Bronchial epithelial cell (primary cell): ENCODE data around the gene FAM78B. TPM values are rescaled to one million over a fixed set of nuclear protein-coding genes. Genes with fewer than 3 reads are reported as not detected.

ENCODE experiments used
- DNase-seq: peaks from one replicate; pipeline ENCODE4 v3.0.0-alpha.2; 2010; ENCODE audit warnings: low read depth
- FAIRE-seq: peaks from 2 replicates; lab custom pipeline; 2011; peaks lifted over from hg19 to GRCh38; lab: Jason Lieb, UNC
- H3K27me3 ChIP-seq: 2 replicates; pipeline ENCODE4 v1.5.1; 2011; ENCODE audit warnings: low read length; ENCODE audit not compliant: control insufficient read depth, insufficient read depth
- H3K36me3 ChIP-seq: 2 replicates; pipeline ENCODE4 v1.5.1; 2011; ENCODE audit warnings: low read length; ENCODE audit not compliant: control insufficient read depth, insufficient read depth
- H3K4me3 ChIP-seq: 2 replicates; pipeline ENCODE4 v1.5.1; 2011; ENCODE audit warnings: mild to moderate bottlenecking, low read depth, low read length, control low read depth
- total RNA-seq: library from RNA; depleted of rRNA; stranded (reverse); fragments of >200 nt; gene quantifications from 2 replicates; pipeline ENCODE4 v1.2.1, GENCODE V29; 2014
- TF ChIP-seq, protein P1 (sequence below): IDR thresholded peaks from 2 replicates; pipeline ENCODE4 v1.5.1; 2011; ENCODE audit warnings: mild to moderate bottlenecking, moderate library complexity, low read length, control low read depth, inconsistent platforms; ENCODE audit not compliant: insufficient read depth, severe bottlenecking

FAM78B gene
- total RNA-seq, 1 donor from 2014 or later, result 0.26 TPM

DNA sequence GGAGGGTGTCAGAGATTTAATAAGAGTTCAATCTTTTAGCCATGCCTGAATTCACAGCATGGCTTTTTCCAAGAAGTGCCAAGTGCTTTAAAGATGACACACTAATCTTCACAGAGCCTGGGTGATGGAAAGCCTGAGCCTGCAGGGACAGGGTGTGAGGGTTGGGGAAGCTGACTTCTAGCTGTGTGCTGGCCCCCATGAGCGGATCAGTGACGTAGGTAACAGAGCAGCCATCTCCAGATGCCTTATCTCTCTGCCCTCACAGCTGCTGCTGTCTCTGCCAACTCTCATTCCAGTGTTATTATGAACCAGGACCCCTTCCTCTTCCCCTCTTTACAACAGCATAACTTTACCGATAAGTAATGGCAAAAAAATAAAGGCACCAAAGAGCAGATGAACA is 30.6 kb downstream of the FAM78B start:
- H3K36me3 ChIP-seq, result no peaks in the 10 kb centered on the region
- FAIRE-seq (no peak), DNase-seq (no peak)
- no peaks in the 10 kb centered on the region for H3K27me3 ChIP-seq
- no peak overlapping the region for H3K4me3 ChIP-seq
- TF ChIP-seq, protein P1, sequence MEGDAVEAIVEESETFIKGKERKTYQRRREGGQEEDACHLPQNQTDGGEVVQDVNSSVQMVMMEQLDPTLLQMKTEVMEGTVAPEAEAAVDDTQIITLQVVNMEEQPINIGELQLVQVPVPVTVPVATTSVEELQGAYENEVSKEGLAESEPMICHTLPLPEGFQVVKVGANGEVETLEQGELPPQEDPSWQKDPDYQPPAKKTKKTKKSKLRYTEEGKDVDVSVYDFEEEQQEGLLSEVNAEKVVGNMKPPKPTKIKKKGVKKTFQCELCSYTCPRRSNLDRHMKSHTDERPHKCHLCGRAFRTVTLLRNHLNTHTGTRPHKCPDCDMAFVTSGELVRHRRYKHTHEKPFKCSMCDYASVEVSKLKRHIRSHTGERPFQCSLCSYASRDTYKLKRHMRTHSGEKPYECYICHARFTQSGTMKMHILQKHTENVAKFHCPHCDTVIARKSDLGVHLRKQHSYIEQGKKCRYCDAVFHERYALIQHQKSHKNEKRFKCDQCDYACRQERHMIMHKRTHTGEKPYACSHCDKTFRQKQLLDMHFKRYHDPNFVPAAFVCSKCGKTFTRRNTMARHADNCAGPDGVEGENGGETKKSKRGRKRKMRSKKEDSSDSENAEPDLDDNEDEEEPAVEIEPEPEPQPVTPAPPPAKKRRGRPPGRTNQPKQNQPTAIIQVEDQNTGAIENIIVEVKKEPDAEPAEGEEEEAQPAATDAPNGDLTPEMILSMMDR, result no peak

DNA sequence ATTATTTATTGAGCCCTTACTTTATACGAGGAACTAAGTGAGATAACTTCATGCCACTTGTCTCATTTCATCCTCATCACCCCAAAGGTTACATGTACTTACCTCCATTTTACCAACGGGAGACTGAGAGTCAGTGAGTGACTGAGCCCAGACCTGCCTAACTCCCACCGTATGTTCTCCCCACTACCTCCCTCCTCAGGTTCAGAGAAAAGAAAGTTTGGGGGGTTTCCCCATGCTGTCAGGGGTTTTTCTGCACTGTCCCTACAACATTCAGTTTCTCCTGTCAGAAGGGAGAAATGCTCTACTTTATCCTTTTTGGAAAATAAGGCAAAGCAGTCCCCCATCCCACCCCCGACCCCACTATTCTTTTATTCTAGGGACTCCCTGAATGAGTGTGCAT is 32.9 kb downstream of the FAM78B start:
- Histone ChIP-seq H3K36me3 (no peaks in the 10 kb centered on the region), H3K4me3 (no peak overlapping the region), H3K27me3 (no peaks in the 10 kb centered on the region)
- TF ChIP-seq, protein P1, result no peak
- FAIRE-seq (no peak), DNase-seq (no peak)

DNA sequence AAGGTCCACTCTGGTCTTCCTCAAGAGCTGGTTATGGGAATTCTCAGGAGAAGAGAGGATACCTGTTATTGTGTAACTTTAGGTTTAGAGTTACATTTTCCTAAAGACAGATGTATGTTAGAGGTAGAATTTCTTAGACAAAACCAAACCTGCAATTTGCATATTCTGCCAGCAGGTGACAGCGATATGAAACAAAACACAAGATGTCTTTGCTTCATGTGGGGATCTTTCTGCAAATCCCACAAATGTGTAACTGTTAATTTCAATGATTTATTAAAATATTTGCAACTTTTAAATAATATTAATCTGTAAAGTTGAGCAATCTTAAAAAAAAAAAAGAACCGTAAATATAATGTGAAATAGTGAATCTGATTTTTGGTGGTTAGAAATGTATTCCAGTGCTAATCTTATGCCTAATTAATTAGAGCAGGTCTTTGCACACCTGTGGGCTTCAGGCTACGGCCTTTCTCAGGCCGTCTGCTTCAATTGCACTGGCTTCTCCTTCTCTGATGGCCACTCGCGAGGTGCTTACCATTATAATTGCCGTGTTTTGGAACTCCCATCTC is 33.4 kb downstream of the FAM78B start:
- TF ChIP-seq, protein P1, result peak; percentile 3
- no peaks in the 10 kb centered on the region for H3K27me3 ChIP-seq
- DNase-seq (peak; percentile 6), FAIRE-seq (no peak)
- H3K36me3 ChIP-seq, result no peaks in the 10 kb centered on the region
- no peak overlapping the region for H3K4me3 ChIP-seq

DNA sequence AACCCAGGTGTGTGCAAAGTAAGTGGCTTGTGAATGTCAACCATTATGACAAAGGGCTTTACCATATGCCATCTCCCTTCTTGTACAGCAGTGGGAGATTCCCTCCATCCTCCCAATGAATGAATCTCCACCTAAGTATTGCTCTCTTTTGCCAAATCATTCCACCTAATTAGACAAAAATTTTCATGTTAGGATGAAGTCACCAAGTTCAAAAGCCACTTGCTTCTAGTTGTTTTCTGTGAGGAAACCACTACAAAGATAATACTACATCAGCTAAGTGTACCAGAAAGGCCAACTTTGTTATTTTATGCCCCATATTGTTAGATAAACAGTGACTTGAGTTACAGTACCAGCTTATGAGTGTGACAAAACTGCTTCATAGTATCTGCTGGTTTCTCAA is 34.3 kb downstream of the FAM78B start:
- DNase-seq, result no peak
- FAIRE-seq, result no peak
- Histone ChIP-seq H3K27me3 (no peaks in the 10 kb centered on the region), H3K36me3 (no peaks in the 10 kb centered on the region), H3K4me3 (no peak overlapping the region)
- TF ChIP-seq, protein P1, result no peak

DNA sequence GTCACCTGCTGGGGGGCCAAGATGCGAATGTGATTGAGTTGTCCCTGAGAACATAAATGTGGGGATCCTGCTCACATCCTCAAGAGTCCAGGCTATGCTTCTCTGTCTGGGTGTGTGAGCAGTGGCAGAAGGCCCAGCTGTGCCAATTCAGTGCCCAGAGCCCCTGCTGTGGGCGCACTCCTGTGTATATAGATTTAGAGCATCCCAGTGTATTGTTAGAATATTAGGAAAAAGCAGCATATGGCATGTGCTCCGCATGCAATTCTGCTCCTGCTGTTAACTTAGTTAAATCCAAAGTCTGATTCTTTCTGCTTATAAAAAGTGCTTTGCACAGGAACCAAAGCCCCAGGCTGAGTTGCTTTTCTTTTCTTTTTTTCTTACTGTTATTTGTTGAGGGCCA is 37.8 kb downstream of the FAM78B start:
- H3K27me3 ChIP-seq, result no peaks in the 10 kb centered on the region
- no peak overlapping the region for H3K4me3 ChIP-seq
- TF ChIP-seq, protein P1, result no peak
- FAIRE-seq, result no peak
- no peaks in the 10 kb centered on the region for H3K36me3 ChIP-seq
- DNase-seq, result no peak

DNA sequence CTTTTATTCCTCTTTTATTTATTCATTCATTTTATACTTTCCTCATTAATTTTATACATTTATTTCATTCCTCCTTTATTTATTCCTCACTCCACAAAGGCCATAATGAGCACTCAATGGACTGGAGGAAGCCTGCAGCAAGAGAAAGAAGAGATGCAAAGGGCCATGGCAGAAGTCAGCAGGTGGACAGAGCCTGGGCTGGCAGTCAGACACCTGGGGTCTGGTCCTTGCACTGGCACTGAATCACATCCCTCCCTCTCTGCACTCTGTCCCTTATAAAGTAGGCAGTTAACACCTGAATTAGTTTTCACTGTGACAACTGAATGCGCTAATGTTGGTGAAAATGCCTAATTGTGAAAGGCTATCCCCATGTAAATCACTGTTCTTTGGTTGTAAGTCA is 38.6 kb downstream of the FAM78B start:
- H3K27me3 ChIP-seq, result no peaks in the 10 kb centered on the region
- no peaks in the 10 kb centered on the region for H3K36me3 ChIP-seq
- TF ChIP-seq, protein P1, result no peak
- FAIRE-seq (no peak), DNase-seq (no peak)
- H3K4me3 ChIP-seq, result no peak overlapping the region
